Calu3 (cell line): ENCODE measurements around the gene COPG1. TPM values are rescaled to one million over a fixed set of nuclear protein-coding genes. Genes with fewer than 3 reads are reported as not detected.

Experiments
- BruUV-seq: library from RNA; stranded (reverse); fragments of 400-500 nt; replicated peaks from 2 replicates; lab custom pipeline; 2021; lab: Mats Ljungman, UMichigan
- CTCF ChIA-PET: fragments of 300-600 bp; sonication (Branson Sonifier 250); formaldehyde crosslinking; loops from one replicate; lab custom pipeline; 2022; ENCODE audit warnings: antibody characterized with exemption; lab: Charles Lee
- DNase-seq: peaks from one replicate; pipeline ENCODE4 v3.0.0; 2022
- H3K27ac Mint-ChIP-seq: one replicate; pipeline ENCODE4 v1.8.0; 2022; ENCODE audit warnings: mixed read lengths; ENCODE audit not compliant: unreplicated experiment
- H3K27me3 Mint-ChIP-seq: one replicate; pipeline ENCODE4 v1.8.0; 2022; ENCODE audit warnings: mixed read lengths; ENCODE audit not compliant: unreplicated experiment
- H3K36me3 Mint-ChIP-seq: one replicate; pipeline ENCODE4 v1.8.0; 2022; ENCODE audit warnings: mild to moderate bottlenecking, moderate library complexity, mixed read lengths; ENCODE audit not compliant: insufficient read depth, unreplicated experiment
- H3K4me1 Mint-ChIP-seq: one replicate; pipeline ENCODE4 v1.8.0; 2022; ENCODE audit warnings: mild to moderate bottlenecking, low read depth, mixed read lengths; ENCODE audit not compliant: unreplicated experiment
- H3K4me3 Mint-ChIP-seq: one replicate; pipeline ENCODE4 v1.8.0; 2022; ENCODE audit warnings: mild to moderate bottlenecking, low read depth, moderate library complexity, mixed read lengths; ENCODE audit not compliant: unreplicated experiment
- H3K9me3 Mint-ChIP-seq: one replicate; pipeline ENCODE4 v1.8.0; 2022; ENCODE audit warnings: low read depth, mixed read lengths; ENCODE audit not compliant: unreplicated experiment
- CTCF ChIP-seq: fragments of 200-600 bp; IDR thresholded peaks from one replicate; pipeline ENCODE4 v1.8.0; 2022; ENCODE audit warnings: antibody characterized with exemption; ENCODE audit not compliant: unreplicated experiment
- intact Hi-C: fragments of 100-400 bp; cut with micrococcal nuclease; formaldehyde crosslinking; loops from one replicate; pipeline ENCODE4 v1.10.0; 2022; ENCODE audit not compliant: unreplicated experiment
- total RNA-seq: library from RNA; stranded (reverse); gene quantifications from 2 replicates; pipeline ENCODE4 v1.2.3, GENCODE V29; 2022

COPG1 gene
- total RNA-seq, 1 experiment from 2014 or later, result 295 TPM

GRCh38 chr3:129277829-129278271 lies 28.4 kb downstream of the COPG1 start:
- H3K27me3 Mint-ChIP-seq, result no peaks in the 10 kb centered on the region

GRCh38 chr3:129278439-129278965 lies 29.1 kb downstream of the COPG1 start, which contains the start of gene HMCES:
TSS of gene HMCES (plus strand) at chr3:129278870. CDS start at chr3:129279733, 863 bp downstream.
- H3K4me1 Mint-ChIP-seq, result peaks cover 26% of the 10 kb centered on the region
- CTCF ChIA-PET, result no interaction called here
- DNase-seq, result peak; percentile 99
- TF ChIP-seq CTCF, result no peak
- peaks cover 58% of the 10 kb centered on the region for H3K36me3 Mint-ChIP-seq
- H3K27ac Mint-ChIP-seq, result peak within 1 kb of the TSS; percentile 96
- no peaks in the 10 kb centered on the region for H3K27me3 Mint-ChIP-seq
- peak within 1 kb of the TSS; percentile 89 for H3K4me3 Mint-ChIP-seq
- H3K9me3 Mint-ChIP-seq, result no peaks in the 10 kb centered on the region
- intact Hi-C loops, result no loop called here
- BruUV-seq, result no TSS peak

More at GRCh38 chr3:129277829-129278271, 28.4 kb downstream of the COPG1 start:
- Mint-ChIP-seq H3K36me3 (peaks cover 55% of the 10 kb centered on the region), H3K27ac (peak overlapping the region; percentile 96), H3K9me3 (no peaks in the 10 kb centered on the region), H3K4me3 (peak overlapping the region; percentile 89), H3K4me1 (peaks cover 26% of the 10 kb centered on the region)
- TF ChIP-seq CTCF, result no peak
- intact Hi-C loops, result no loop called here
- BruUV-seq, result no TSS peak
- CTCF ChIA-PET, result no interaction called here
- DNase-seq, result peak; percentile 16

- BruUV-seq, result no TSS peak
- no peak for TF ChIP-seq CTCF
- DNase-seq, result peak; percentile 47
- intact Hi-C loops, result no loop called here
- CTCF ChIA-PET, result interaction anchor here (0.9 to 1.2 kb wide), 3 partner anchors 30 to 225 kb away, joined by 3 read pairs; partner anchors contain the start of gene COPG1
- no peaks in the 10 kb centered on the region for H3K27me3 Mint-ChIP-seq
- peak overlapping the region; percentile 89 for H3K4me3 Mint-ChIP-seq
- H3K27ac Mint-ChIP-seq, result peak overlapping the region; percentile 96
- peaks cover 57% of the 10 kb centered on the region for H3K36me3 Mint-ChIP-seq
- H3K9me3 Mint-ChIP-seq, result no peaks in the 10 kb centered on the region
- peaks cover 26% of the 10 kb centered on the region for H3K4me1 Mint-ChIP-seq
Observed at GRCh38 chr3:129278966-129279906, 29.8 kb downstream of the COPG1 start.

GRCh38 chr3:129280183-129280582 lies 30.8 kb downstream of the COPG1 start:
- no peaks in the 10 kb centered on the region for H3K9me3 Mint-ChIP-seq
- CTCF ChIA-PET, result interaction anchor here (1.2 kb wide), 1 partner anchor 31 kb away, joined by 3 read pairs; the partner anchor contains the start of gene COPG1
- peak overlapping the region; percentile 89 for H3K4me3 Mint-ChIP-seq
- intact Hi-C loops, result no loop called here
- no peak for TF ChIP-seq CTCF
- no peaks in the 10 kb centered on the region for H3K27me3 Mint-ChIP-seq
- no peak for DNase-seq
- TSS peak; percentile 30 for BruUV-seq
- peak overlapping the region; percentile 96 for H3K27ac Mint-ChIP-seq
- peaks cover 57% of the 10 kb centered on the region for H3K36me3 Mint-ChIP-seq
- H3K4me1 Mint-ChIP-seq, result peaks cover 26% of the 10 kb centered on the region
